Fibroblast of upper back skin (primary cell): ENCODE measurements around the gene KMT2B.
"Not testable (repeated sequence)": the region's sequence is repeated elsewhere in the genome, so short reads cannot be mapped to it uniquely, and the experiment has no call there.

Experiments used
- DNase-seq: peaks from one replicate; pipeline ENCODE4 v3.0.0-alpha.2; 2013

Gene KMT2B

GRCh38 chr19:35757749-35758608 lies 40.2 kb downstream of the KMT2B start, which contains the start of gene PROSER3:
PROSER3 (plus strand) TSS chr19:35758176; CDS start chr19:35758216, 40 bp downstream.
- peak; percentile 100 for DNase-seq

- DNase-seq, result no peak
Measured at GRCh38 chr19:35759697-35760096, 41.9 kb downstream of the KMT2B start.

GRCh38 chr19:35760711-35761349 lies 43.0 kb downstream of the KMT2B start:
- no peak for DNase-seq

GRCh38 chr19:35764432-35765315 lies 46.9 kb downstream of the KMT2B start:
- DNase-seq, result no peak

- DNase-seq, result no peak
Measured at GRCh38 chr19:35766571-35767104, 48.8 kb downstream of the KMT2B start.

- DNase-seq, result no peak
Measured at GRCh38 chr19:35767288-35768081, 49.7 kb downstream of the KMT2B start.

GRCh38 chr19:35768082-35768421 lies 50.2 kb downstream of the KMT2B start:
- DNase-seq, result no peak

GRCh38 chr19:35772362-35772761 lies 54.6 kb downstream of the KMT2B start:
- DNase-seq, result not testable (repeated sequence)

GRCh38 chr19:35773020-35773806 lies 55.4 kb downstream of the KMT2B start:
- no peak for DNase-seq

- no peak for DNase-seq
Measured at GRCh38 chr19:35774274-35775045, 56.7 kb downstream of the KMT2B start.

GRCh38 chr19:35775046-35775297 lies 57.2 kb downstream of the KMT2B start:
- no peak for DNase-seq

- DNase-seq, result peak; percentile 97
Measured at GRCh38 chr19:35775298-35776101, 57.7 kb downstream of the KMT2B start, which contains the start of gene ARHGAP33. ARHGAP33 (plus strand) TSS chr19:35775564; CDS start chr19:35775659, 95 bp downstream.

GRCh38 chr19:35776102-35776788 lies 58.4 kb downstream of the KMT2B start:
- DNase-seq, result no peak

- no peak for DNase-seq
Measured at GRCh38 chr19:35777086-35777841, 59.5 kb downstream of the KMT2B start.

GRCh38 chr19:35777961-35778360 lies 60.2 kb downstream of the KMT2B start:
- DNase-seq, result no peak

- no peak for DNase-seq
Measured at GRCh38 chr19:35779033-35779432, 61.2 kb downstream of the KMT2B start.

GRCh38 chr19:35780058-35780457 lies 62.3 kb downstream of the KMT2B start:
- DNase-seq, result no peak

- DNase-seq, result no peak
Measured at GRCh38 chr19:35780717-35781116, 62.9 kb downstream of the KMT2B start.
